Kidney epithelial cell (primary cell): Measurements from ENCODE around the gene CTDSP1. TPM values are rescaled to one million over a fixed set of nuclear protein-coding genes. Genes with fewer than 3 reads are reported as not detected.

ENCODE experiments used
- DNase-seq: peaks from one replicate; pipeline ENCODE4 v3.0.0-alpha.2; 2010; ENCODE audit warnings: low read depth
- H3K27me3 ChIP-seq: 2 replicates; pipeline ENCODE4 v1.6.0; 2011; ENCODE audit warnings: low read length; ENCODE audit not compliant: control insufficient read depth, insufficient read depth
- H3K36me3 ChIP-seq: 2 replicates; pipeline ENCODE4 v1.5.1; 2011; ENCODE audit warnings: low read length; ENCODE audit not compliant: control insufficient read depth, insufficient read depth
- H3K4me3 ChIP-seq: 2 replicates; pipeline ENCODE4 v1.5.1; 2011; ENCODE audit warnings: low read depth, mild to moderate bottlenecking, control low read depth, low read length
- CTCF ChIP-seq: IDR thresholded peaks from 2 replicates; pipeline ENCODE4 v1.5.1; 2011; ENCODE audit warnings: mild to moderate bottlenecking, moderate library complexity, low read length, control low read depth, inconsistent platforms; ENCODE audit not compliant: insufficient read depth, poor library complexity, severe bottlenecking
- total RNA-seq: library from RNA; depleted of rRNA; stranded (reverse); fragments of >200 nt; gene quantifications from 2 replicates; pipeline ENCODE4 v1.2.3, GENCODE V29; 2015

CTDSP1 gene
- total RNA-seq, 1 donor from 2014 or later = 37.8 TPM

GRCh38 chr2:218419630-218420216 lies 20.1 kb downstream of the CTDSP1 start:
- Histone ChIP-seq H3K27me3 (no peaks in the 10 kb centered on the region), H3K4me3 (no peak overlapping the region), H3K36me3 (no peaks in the 10 kb centered on the region)
- no peak for DNase-seq
- no peak for TF ChIP-seq CTCF

GRCh38 chr2:218421027-218421426 lies 21.4 kb downstream of the CTDSP1 start:
- Histone ChIP-seq H3K4me3 (no peak overlapping the region), H3K36me3 (no peaks in the 10 kb centered on the region), H3K27me3 (no peaks in the 10 kb centered on the region)
- TF ChIP-seq CTCF = no peak
- DNase-seq = no peak

GRCh38 chr2:218422403-218423086 lies 22.9 kb downstream of the CTDSP1 start:
- no peak for TF ChIP-seq CTCF
- no peak for DNase-seq
- Histone ChIP-seq H3K4me3 (no peak overlapping the region), H3K27me3 (no peaks in the 10 kb centered on the region), H3K36me3 (no peaks in the 10 kb centered on the region)

- DNase-seq = no peak
- no peaks in the 10 kb centered on the region for H3K36me3 ChIP-seq
- no peak overlapping the region for H3K4me3 ChIP-seq
- no peaks in the 10 kb centered on the region for H3K27me3 ChIP-seq
- TF ChIP-seq CTCF = no peak
These were observed 23.9 kb downstream of the CTDSP1 start for GRCh38 chr2:218423584-218423983.

GRCh38 chr2:218425531-218425930 lies 25.9 kb downstream of the CTDSP1 start:
- no peaks in the 10 kb centered on the region for H3K36me3 ChIP-seq
- DNase-seq = no peak
- no peak overlapping the region for H3K4me3 ChIP-seq
- no peak for TF ChIP-seq CTCF
- no peaks in the 10 kb centered on the region for H3K27me3 ChIP-seq

GRCh38 chr2:218427741-218428140 lies 28.1 kb downstream of the CTDSP1 start:
- H3K27me3 ChIP-seq = peaks cover 7% of the 10 kb centered on the region
- TF ChIP-seq CTCF = no peak
- DNase-seq = no peak
- H3K4me3 ChIP-seq = no peak overlapping the region
- no peaks in the 10 kb centered on the region for H3K36me3 ChIP-seq
